ENCODE results near the gene LARP1B.
"Not testable (repeated sequence)": the region's sequence is repeated elsewhere in the genome, so short reads cannot be mapped to it uniquely, and the experiment has no call there.

Gene LARP1B

GRCh38 chr4:128228845-128229795 lies 168.0 kb downstream of the LARP1B start:
- no peak for DNase-seq

GRCh38 chr4:128232719-128233118 lies 171.6 kb downstream of the LARP1B start:
- DNase-seq, result no peak

GRCh38 chr4:128234836-128235235 lies 173.7 kb downstream of the LARP1B start:
- DNase-seq, result no peak

DNA sequence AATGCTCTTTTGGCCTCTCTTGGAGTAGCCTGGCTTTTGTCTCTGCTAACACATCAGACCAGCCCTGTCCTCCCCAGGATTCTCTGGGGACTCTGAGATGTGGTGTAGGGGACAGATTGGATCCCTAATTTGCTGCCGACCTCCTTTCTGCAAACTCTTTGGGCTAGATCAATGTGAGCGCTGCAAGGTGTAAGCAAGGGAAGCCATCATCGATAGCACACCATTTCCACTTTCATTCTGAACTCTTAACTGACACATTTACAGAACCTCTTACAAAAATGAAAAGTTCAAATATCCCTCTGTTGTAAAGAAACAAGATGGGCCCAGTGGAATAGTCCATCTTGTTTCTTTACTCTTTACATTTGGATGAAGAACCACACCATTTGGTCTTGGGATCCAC lies 179.9 kb downstream of the LARP1B start:
- DNase-seq, result no peak

- DNase-seq, result no peak
These were observed 180.4 kb downstream of the LARP1B start for GRCh38 chr4:128241425-128241913.

DNA sequence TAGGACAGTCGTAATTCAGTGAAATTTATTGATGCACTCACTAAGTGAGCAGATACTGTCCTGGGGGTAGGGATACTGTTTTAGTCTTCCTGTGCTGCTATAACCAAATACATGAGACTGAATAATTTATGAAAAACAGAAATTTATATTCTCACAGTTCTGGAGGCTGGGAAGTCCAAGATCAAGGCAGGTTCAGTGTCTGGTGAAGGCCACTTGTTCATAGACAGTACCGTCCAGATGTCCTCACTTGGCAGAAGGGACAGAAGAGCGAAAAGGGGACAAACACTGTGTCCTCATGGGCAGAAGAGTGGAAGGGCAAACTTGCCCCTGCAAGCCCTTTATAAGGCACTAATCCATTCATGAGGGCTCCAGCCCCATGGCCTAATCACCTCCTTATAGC lies 180.9 kb downstream of the LARP1B start:
- DNase-seq, result no peak

DNA sequence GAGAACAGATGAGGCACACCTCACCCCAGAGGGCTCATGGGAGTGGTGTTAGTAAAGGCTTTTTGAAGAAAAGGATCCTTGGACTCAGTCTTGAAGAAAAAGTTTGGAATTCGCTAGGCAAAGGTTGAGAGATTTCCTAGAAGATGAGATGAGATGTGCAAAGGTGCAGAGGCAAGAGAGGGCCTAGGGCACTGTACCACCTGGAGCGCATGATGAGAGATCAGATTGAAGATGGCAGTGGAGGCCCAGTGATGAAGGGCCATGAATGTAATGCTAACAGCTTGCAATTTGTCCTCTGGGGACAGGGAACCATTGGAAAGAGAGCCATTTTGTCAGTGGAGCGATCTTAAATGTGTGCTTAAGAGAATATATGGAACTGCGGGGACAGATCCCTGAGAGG lies 181.5 kb downstream of the LARP1B start:
- DNase-seq, result no peak

DNA sequence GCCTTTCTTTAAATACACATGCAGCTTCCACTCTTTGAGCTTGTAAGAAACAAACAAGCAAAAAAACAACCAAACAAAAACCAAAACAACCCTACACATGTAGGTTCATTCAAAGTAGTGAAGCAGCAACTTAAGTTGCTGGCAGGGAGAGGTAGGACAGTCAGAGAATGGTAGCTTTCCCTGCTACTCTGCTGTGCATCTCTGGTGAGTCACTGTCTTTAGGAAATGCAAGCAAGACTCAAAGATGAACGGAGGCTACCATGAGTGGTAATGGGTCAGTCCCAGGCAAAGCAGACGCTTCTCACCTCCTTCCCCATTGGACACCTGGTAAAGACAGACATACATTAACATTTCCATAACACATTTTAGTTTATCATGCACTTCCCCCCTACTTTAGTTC lies 183.3 kb downstream of the LARP1B start:
- no peak for DNase-seq

DNA sequence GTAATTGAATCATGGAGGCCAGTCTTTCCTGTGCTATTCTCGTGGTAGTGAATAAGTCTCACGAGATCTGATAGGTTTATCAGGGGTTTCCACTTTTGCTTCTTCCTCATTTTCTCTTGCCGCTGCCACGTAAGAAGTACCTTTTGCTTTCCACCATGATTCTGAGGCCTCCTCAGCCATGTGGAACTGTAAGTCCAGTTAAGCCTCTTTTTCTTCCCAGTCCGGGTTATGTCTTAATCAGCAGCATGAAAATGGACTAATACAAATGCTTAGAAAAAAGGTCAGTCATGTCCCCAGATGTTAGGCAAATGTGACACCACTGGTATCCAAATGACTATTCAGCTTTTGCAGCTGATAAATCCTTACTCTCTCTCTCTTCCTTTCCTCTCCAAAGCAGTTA lies 184.3 kb downstream of the LARP1B start:
- DNase-seq, result not testable (repeated sequence)

DNA sequence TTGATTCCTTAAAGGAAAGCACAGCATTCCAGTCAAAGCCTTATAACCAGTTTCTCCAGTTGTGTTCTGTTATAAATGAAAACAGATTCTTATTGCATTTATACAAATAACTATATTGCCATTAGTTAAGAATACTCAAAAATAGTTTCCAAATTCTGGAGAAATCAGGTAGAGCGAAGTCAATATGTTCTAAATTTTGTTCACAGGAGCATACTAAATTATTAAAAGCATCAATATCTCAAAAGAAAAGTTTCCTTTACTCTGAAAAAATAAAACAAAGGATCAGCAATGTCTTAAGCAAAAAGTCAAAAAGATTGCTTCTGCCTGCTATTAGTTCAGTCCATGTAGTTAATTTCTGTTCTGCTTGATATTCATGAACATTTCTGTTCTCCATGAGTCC lies 186.8 kb downstream of the LARP1B start:
- DNase-seq, result no peak

- no peak for DNase-seq
These were observed 188.9 kb downstream of the LARP1B start for GRCh38 chr4:128249787-128250668.

- no peak for DNase-seq
These were observed 194.8 kb downstream of the LARP1B start for GRCh38 chr4:128255906-128256305.

DNA sequence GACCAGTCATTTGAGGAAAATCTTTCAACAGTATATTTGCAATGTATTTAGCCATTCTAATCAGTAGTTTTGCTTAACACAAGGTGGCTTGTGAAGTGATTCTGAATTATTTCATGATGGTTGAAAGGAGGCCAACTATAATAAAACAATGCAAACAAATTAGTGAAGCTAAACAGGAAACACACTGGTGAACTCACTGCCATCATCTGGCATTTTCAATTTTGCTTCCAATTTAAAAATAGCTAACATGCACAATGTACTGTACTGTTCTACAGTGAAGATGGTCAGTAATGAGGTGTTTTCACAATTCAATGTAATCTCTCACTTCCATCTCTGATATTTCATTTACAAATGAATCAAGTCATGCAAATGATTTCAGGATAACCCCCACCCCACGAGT lies 195.4 kb downstream of the LARP1B start:
- no peak for DNase-seq

- not testable (repeated sequence) for DNase-seq
These were observed 197.1 kb downstream of the LARP1B start for GRCh38 chr4:128258166-128258565.

- DNase-seq, result not testable (repeated sequence)
These were observed 198.8 kb downstream of the LARP1B start for GRCh38 chr4:128259889-128260288.
